IPS-18a (cell line): ENCODE results near the gene MPPED1.

Experiments used
- H3K27ac ChIP-seq: one replicate; pipeline ENCODE4 v1.5.1; 2013; ENCODE audit warnings: low read length
- H3K27me3 ChIP-seq: one replicate; pipeline ENCODE4 v1.6.1; 2013; ENCODE audit warnings: mild to moderate bottlenecking, low read length; ENCODE audit not compliant: control insufficient read depth, insufficient read depth
- H3K36me3 ChIP-seq: one replicate; pipeline ENCODE4 v1.6.1; 2013; ENCODE audit warnings: low read depth, low read length; ENCODE audit not compliant: control insufficient read depth
- H3K4me1 ChIP-seq: one replicate; pipeline ENCODE4 v1.6.1; 2013; ENCODE audit warnings: low read depth, low read length; ENCODE audit not compliant: control insufficient read depth
- H3K4me3 ChIP-seq: one replicate; pipeline ENCODE4 v1.5.1; 2013; ENCODE audit warnings: low read length
- H3K9ac ChIP-seq: one replicate; pipeline ENCODE4 v1.6.1; 2013; ENCODE audit warnings: mild to moderate bottlenecking, low read length, moderate library complexity
- H3K9me3 ChIP-seq: one replicate; pipeline ENCODE4 v1.6.1; 2013; ENCODE audit warnings: low read depth, low read length; ENCODE audit not compliant: control insufficient read depth

MPPED1 gene

DNA sequence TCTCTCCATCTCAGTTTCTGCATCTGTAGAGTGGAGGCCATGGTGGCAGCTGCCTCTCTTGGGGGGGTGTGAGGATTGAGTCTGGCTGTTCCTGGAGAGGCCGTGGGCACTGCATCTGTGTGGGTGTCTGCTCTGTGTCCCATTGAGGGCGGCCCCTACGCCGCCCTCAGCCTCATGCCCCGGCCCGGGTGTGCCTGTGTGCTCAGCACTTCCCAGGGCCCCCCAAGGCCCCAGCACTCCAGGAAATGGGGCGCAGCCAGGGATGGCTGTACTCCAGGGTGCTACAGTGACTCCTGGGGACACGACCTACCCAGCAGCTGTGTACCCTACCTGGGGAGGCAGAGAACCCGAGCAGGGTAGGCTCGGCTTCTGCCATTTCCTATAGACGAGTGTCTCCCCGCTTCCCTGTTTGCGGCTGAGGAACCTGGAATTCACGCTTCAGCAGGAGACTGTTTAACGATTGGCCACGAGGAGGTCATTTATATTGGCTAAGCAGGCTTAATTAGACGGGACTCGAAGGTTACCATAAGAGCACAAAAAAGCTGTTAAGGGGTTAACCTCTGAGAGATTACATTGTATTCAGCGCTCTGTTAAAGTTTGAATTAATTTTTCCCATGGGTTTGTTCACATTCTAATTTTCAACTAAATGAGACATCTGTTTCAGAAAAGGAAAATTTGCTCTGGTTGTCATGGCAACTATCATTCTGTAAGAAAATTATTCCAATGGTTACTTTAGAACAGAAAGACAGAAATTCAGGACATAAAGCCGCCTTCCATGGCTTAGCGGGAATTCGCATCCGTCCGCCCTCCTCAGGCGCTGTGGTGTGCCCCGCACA lies 76.4 kb downstream of the MPPED1 start:
- H3K36me3 ChIP-seq = no peaks in the 10 kb centered on the region
- H3K27me3 ChIP-seq = no peaks in the 10 kb centered on the region
- H3K4me1 ChIP-seq = no peaks in the 10 kb centered on the region
- no peak overlapping the region for H3K9ac ChIP-seq
- H3K27ac ChIP-seq = no peak overlapping the region
- H3K4me3 ChIP-seq = no peak overlapping the region
- H3K9me3 ChIP-seq = no peaks in the 10 kb centered on the region

GRCh38 chr22:43488937-43489336 lies 77.1 kb downstream of the MPPED1 start:
- Histone ChIP-seq H3K27me3 (no peaks in the 10 kb centered on the region), H3K9ac (no peak overlapping the region), H3K4me1 (no peaks in the 10 kb centered on the region), H3K36me3 (no peaks in the 10 kb centered on the region), H3K9me3 (no peaks in the 10 kb centered on the region), H3K4me3 (no peak overlapping the region), H3K27ac (no peak overlapping the region)

DNA sequence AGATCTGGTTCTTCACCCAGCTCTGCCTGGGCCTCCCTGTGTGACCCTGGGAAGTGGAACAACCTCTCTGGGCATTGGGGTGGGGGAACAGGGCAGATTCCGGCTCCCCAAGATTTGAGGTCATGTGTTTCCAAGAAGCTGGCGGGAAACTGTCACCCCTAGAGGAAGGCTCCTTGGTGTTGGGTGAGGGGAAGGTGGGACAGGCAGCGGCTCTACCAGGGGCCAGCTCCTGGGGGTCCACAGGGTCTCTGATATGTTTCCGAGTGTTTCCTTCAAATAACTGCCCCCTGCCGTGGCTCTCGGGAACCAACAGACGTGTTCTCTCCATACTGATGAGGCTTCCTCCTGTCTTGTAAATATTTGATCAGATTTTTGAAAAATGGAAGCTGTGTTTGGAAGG lies 78.5 kb downstream of the MPPED1 start:
- no peak overlapping the region for H3K9ac ChIP-seq
- H3K36me3 ChIP-seq = no peaks in the 10 kb centered on the region
- H3K27ac ChIP-seq = no peak overlapping the region
- H3K9me3 ChIP-seq = no peaks in the 10 kb centered on the region
- H3K27me3 ChIP-seq = no peaks in the 10 kb centered on the region
- no peak overlapping the region for H3K4me3 ChIP-seq
- H3K4me1 ChIP-seq = no peaks in the 10 kb centered on the region

GRCh38 chr22:43491177-43491576 lies 79.4 kb downstream of the MPPED1 start:
- Histone ChIP-seq H3K9ac (no peak overlapping the region), H3K36me3 (no peaks in the 10 kb centered on the region), H3K27ac (no peak overlapping the region), H3K9me3 (no peaks in the 10 kb centered on the region), H3K4me3 (no peak overlapping the region), H3K27me3 (no peaks in the 10 kb centered on the region), H3K4me1 (no peaks in the 10 kb centered on the region)

- Histone ChIP-seq H3K9ac (no peak overlapping the region), H3K27me3 (no peaks in the 10 kb centered on the region), H3K4me1 (no peaks in the 10 kb centered on the region)
Measured at GRCh38 chr22:43491737-43492136, 79.9 kb downstream of the MPPED1 start.

DNA sequence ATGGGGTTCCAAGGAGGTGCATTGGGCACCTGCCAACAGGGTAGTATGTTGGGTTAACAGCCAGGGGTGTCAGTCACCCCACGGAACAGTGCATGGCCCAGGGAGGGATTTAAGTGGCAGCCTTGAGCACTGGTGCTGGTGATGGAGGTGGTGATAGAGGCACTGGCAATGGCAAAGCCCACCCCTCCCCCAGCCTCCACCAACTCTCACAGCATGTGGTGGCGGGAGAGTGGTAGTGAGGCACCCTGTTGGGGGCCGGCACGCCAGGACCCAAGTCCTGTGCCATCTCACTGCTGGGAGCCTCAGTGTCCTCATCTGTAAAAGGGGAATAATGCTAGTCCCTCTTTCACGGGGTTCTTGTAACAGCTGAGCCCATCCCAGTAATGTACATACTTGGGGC lies 81.5 kb downstream of the MPPED1 start:
- Histone ChIP-seq H3K9me3 (no peaks in the 10 kb centered on the region), H3K9ac (no peak overlapping the region), H3K36me3 (no peaks in the 10 kb centered on the region), H3K27me3 (no peaks in the 10 kb centered on the region), H3K27ac (no peak overlapping the region), H3K4me1 (no peaks in the 10 kb centered on the region), H3K4me3 (no peak overlapping the region)

More at GRCh38 chr22:43491737-43492136, 79.9 kb downstream of the MPPED1 start:
- H3K36me3 ChIP-seq = no peaks in the 10 kb centered on the region
- no peak overlapping the region for H3K4me3 ChIP-seq
- no peak overlapping the region for H3K27ac ChIP-seq
- H3K9me3 ChIP-seq = no peaks in the 10 kb centered on the region

DNA sequence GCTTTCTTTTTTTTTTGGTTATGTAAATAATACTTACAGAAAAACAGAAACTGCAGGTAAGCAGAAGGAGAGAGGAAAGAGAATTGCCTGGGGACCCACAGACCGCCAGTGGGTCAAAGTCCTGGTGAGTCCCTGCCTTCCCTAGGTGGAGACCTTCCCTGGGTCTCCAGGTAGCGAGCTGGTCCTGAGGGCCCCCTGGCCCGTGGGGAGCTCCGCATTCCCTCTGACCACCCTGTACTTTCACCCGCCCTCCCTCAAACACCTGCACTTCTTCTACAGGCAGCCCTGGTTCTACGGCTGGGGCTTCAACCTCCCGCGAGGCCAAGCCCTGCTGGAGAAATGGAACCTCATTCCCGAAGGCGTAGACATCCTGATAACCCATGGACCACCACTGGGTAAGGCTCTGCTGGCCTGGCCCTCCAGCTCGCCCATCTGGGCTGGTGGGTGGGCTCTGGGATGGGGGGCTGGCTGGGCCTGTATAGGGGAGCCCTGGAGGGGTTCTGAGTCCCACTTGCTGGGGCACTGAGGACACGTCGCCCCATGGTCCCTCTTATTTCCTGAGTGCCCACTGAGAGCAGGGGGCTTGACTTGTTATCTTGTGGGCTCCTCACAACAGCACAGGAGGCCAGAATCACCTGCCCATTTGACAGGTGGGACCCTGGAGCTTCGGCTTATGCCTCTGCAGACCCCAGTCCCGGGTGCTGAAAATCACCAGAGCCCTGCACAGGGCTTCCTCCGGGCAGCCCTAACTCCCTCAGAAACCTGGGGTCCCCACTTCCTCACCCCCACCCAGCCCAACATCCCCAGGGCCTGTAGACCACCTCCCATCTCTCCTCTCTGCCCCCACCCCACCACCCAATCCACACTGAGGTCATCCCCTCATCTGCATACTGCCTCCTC lies 86.4 kb downstream of the MPPED1 start:
- Histone ChIP-seq H3K27me3 (no peaks in the 10 kb centered on the region), H3K9me3 (no peaks in the 10 kb centered on the region), H3K4me1 (no peaks in the 10 kb centered on the region)

DNA sequence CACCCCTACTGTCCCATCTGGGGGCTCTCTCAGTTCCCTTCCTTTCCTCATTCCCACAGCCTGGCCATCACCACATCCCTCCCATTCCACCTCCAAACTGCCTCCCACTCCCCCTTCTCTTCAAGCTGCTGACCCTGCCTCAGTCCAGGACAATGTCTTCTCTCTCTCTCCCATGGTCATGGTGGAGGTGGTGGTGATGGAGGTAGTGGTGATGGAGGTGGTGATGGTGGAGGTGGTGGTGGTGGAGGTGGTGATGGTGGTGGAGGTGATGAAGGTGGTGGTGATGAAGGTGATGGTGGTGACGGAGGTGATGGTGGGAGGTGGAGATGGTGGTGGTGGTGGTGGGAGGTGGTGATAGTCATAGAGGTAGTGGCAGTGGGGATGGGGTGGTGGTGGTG lies 87.0 kb downstream of the MPPED1 start:
- H3K36me3 ChIP-seq = no peaks in the 10 kb centered on the region
- H3K27me3 ChIP-seq = no peaks in the 10 kb centered on the region
- no peak overlapping the region for H3K4me3 ChIP-seq
- H3K27ac ChIP-seq = no peak overlapping the region
- H3K4me1 ChIP-seq = no peaks in the 10 kb centered on the region
- no peak overlapping the region for H3K9ac ChIP-seq
- H3K9me3 ChIP-seq = no peaks in the 10 kb centered on the region

More for the DNA sequence above, 86.4 kb downstream of the MPPED1 start:
- Histone ChIP-seq H3K27ac (no peak overlapping the region), H3K36me3 (no peaks in the 10 kb centered on the region), H3K9ac (no peak overlapping the region), H3K4me3 (no peak overlapping the region)

- H3K9me3 ChIP-seq = no peaks in the 10 kb centered on the region
- no peak overlapping the region for H3K27ac ChIP-seq
- H3K9ac ChIP-seq = no peak overlapping the region
- no peak overlapping the region for H3K4me3 ChIP-seq
- no peaks in the 10 kb centered on the region for H3K27me3 ChIP-seq
- H3K4me1 ChIP-seq = no peaks in the 10 kb centered on the region
- no peaks in the 10 kb centered on the region for H3K36me3 ChIP-seq
Measured at GRCh38 chr22:43500792-43501785, 89.3 kb downstream of the MPPED1 start.

- Histone ChIP-seq H3K36me3 (no peaks in the 10 kb centered on the region), H3K9me3 (no peaks in the 10 kb centered on the region), H3K9ac (no peak overlapping the region), H3K4me1 (no peaks in the 10 kb centered on the region), H3K27me3 (no peaks in the 10 kb centered on the region), H3K27ac (no peak overlapping the region), H3K4me3 (no peak overlapping the region)
Measured at GRCh38 chr22:43501878-43502277, 90.1 kb downstream of the MPPED1 start.
